ENCODE measurements around the gene LTB4R2.

GRCh38 chr14:24284501-24285035 is 25.4 kb upstream of the LTB4R2 start:
- no peak for TF ChIP-seq CTCF (conservative IDR thresholded peaks at IDR 0.05)
- no peak for TF ChIP-seq EZH2 (IDR thresholded peaks at IDR 0.05; ENCODE audit: low read depth)

Measured in PC-9 (cell line).